OCI-M1 (cell line): ENCODE measurements around the gene PPIF.

Experiments used
- DNase-seq: peaks from one replicate; lab custom pipeline; 2025; lab: John Stamatoyannopoulos, UW

PPIF gene

GRCh38 chr10:79347226-79347893 is at the start of gene PPIF:
Gene PPIF, plus strand, starts transcription at chr10:79347469. Its CDS starts 80 bp downstream, at chr10:79347549.
- DNase-seq: peak; percentile 96

- DNase-seq: peak; percentile 13
Measured at GRCh38 chr10:79298403-79299244, 48.6 kb upstream of the PPIF start.

- no peak for DNase-seq
Measured at GRCh38 chr10:79299397-79300241, 47.6 kb upstream of the PPIF start.

GRCh38 chr10:79300711-79301110 is 46.6 kb upstream of the PPIF start:
- no peak for DNase-seq

- no peak for DNase-seq
Measured at GRCh38 chr10:79301754-79302530, 45.3 kb upstream of the PPIF start.

GRCh38 chr10:79303631-79304478 is 43.4 kb upstream of the PPIF start:
- DNase-seq: no peak

- no peak for DNase-seq
Measured at GRCh38 chr10:79304479-79305087, 42.7 kb upstream of the PPIF start.

GRCh38 chr10:79305515-79305914 is 41.8 kb upstream of the PPIF start:
- no peak for DNase-seq

- DNase-seq: no peak
Measured at GRCh38 chr10:79305988-79306387, 41.3 kb upstream of the PPIF start.

GRCh38 chr10:79306644-79307220 is 40.5 kb upstream of the PPIF start:
- DNase-seq: no peak

GRCh38 chr10:79308016-79308415 is 39.3 kb upstream of the PPIF start:
- DNase-seq: no peak

- DNase-seq: no peak
Measured at GRCh38 chr10:79308969-79309665, 38.2 kb upstream of the PPIF start.

- DNase-seq: no peak
Measured at GRCh38 chr10:79310200-79310865, 36.9 kb upstream of the PPIF start.

GRCh38 chr10:79310911-79311573 is 36.2 kb upstream of the PPIF start:
- DNase-seq: no peak

- DNase-seq: no peak
Measured at GRCh38 chr10:79311581-79312407, 35.5 kb upstream of the PPIF start.

GRCh38 chr10:79312601-79313187 is 34.6 kb upstream of the PPIF start:
- DNase-seq: no peak

GRCh38 chr10:79313320-79313719 is 33.9 kb upstream of the PPIF start:
- no peak for DNase-seq
